Measurements from ENCODE around the gene ZNF277.

The ZNF277 gene

DNA sequence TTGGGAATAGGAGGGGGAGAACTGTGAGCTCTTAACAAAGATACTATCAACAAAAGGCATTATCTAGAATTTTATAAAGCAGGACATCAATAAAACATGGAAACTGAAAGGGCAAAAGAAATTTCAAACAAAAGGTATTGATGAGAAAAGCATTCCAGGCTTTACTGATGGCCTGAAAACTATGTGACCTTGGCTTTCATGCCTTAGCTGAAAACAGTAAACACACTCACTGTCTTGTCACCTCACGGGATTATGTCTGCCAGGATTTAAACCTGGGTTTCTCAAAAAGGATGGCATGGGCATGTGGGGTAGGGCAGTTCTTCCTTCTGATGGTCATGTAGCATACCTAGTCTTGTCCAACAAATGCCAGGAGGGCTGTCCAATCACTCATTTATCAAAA lies 23.2 kb upstream of the ZNF277 start:
- Histone ChIP-seq H3K27ac (ENCODE audit: low read depth, low read length) (no peak overlapping the region), H3K4me3 (ENCODE audit: low read depth in 1 of 2, low read length in 2 of 2) (no peak overlapping the region), H3K9ac (ENCODE audit: low read depth in 1 of 2, low read length in 2 of 2) (no peak overlapping the region), H3K4me1 (ENCODE audit: control insufficient read depth in 1 of 2, insufficient read depth in 2 of 2, low read length in 2 of 2) (no peaks in the 10 kb centered on the region), H3K27me3 (ENCODE audit: control insufficient read depth in 1 of 2, insufficient read depth in 2 of 2, low read length in 2 of 2) (no peaks in the 10 kb centered on the region), H3K36me3 (ENCODE audit: control insufficient read depth in 1 of 2, insufficient read depth in 2 of 2, low read length in 2 of 2) (no peaks in the 10 kb centered on the region), H3K9me3 (ENCODE audit: control insufficient read depth in 1 of 2, low read length in 2 of 2) (no peaks in the 10 kb centered on the region)

DNA sequence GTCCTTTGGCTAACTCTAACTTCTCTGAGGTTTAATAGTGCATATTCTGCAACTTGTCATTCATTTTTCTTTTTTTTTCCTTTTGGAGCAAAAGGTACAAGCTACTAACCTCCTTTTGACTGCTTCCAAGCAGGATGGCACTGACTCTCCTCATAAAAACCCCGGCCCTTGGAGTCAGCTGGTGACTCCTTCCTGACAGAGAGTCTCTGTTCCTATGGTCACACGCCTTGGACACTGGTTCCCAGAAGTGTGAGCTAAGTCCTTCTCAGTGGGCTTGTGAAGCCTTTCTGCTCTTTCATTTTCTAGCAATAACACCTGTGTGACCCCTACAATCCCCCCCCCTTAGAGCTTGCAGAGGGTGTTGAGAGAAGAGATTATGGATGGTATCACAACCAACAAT lies 22.0 kb upstream of the ZNF277 start:
- Histone ChIP-seq H3K27ac (ENCODE audit: low read depth, low read length) (no peak overlapping the region), H3K4me1 (ENCODE audit: control insufficient read depth in 1 of 2, insufficient read depth in 2 of 2, low read length in 2 of 2) (no peaks in the 10 kb centered on the region), H3K4me3 (ENCODE audit: low read depth in 1 of 2, low read length in 2 of 2) (no peak overlapping the region), H3K9ac (ENCODE audit: low read depth in 1 of 2, low read length in 2 of 2) (no peak overlapping the region), H3K27me3 (ENCODE audit: control insufficient read depth in 1 of 2, insufficient read depth in 2 of 2, low read length in 2 of 2) (no peaks in the 10 kb centered on the region), H3K36me3 (ENCODE audit: control insufficient read depth in 1 of 2, insufficient read depth in 2 of 2, low read length in 2 of 2) (no peaks in the 10 kb centered on the region), H3K9me3 (ENCODE audit: control insufficient read depth in 1 of 2, low read length in 2 of 2) (no peaks in the 10 kb centered on the region)

DNA sequence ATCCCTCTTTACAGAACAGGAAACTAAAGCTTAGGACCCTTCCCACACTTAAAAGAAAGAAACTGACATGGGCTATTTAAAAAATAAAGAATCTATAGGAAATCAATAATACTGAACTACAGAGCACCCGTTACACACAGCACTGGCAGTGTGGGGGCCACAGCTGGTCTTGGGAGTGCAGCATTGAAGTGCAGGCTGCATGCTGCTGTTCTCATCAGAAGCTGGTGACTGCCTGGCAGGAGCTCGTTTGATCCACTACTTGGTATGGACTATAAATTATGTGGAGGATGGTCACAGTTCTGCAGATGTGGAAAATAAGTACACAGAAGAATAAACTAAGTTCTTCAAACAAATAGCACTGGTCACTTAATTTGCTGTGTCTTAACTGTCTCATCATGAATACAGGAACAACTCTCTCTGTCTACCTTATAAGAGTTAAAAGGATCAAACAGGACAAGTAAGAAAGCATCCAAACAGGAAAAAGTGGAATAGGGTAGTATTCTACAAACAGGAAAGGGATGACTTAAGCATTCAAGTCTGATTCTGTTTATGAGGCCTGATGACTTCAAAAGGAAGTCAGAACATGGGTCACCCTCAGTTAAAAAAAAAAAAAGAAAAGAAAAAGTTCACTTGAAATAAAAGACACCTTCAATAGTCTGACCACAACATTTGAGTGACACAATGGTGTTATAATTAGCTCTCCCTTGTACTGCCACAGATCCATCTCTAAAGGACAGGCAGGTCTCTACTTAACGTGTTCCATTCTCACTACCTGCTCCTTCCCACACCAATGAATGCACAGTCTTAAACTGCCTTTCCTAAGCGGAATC lies 21.3 kb upstream of the ZNF277 start:
- H3K27ac ChIP-seq (ENCODE audit: low read depth, low read length) = no peak overlapping the region
- H3K4me1 ChIP-seq (ENCODE audit: control insufficient read depth in 1 of 2, insufficient read depth in 2 of 2, low read length in 2 of 2) = no peaks in the 10 kb centered on the region
- no peak overlapping the region for H3K9ac ChIP-seq (ENCODE audit: low read depth in 1 of 2, low read length in 2 of 2)
- H3K27me3 ChIP-seq (ENCODE audit: control insufficient read depth in 1 of 2, insufficient read depth in 2 of 2, low read length in 2 of 2) = no peaks in the 10 kb centered on the region
- H3K36me3 ChIP-seq (ENCODE audit: control insufficient read depth in 1 of 2, insufficient read depth in 2 of 2, low read length in 2 of 2) = no peaks in the 10 kb centered on the region
- no peaks in the 10 kb centered on the region for H3K9me3 ChIP-seq (ENCODE audit: control insufficient read depth in 1 of 2, low read length in 2 of 2)
- no peak overlapping the region for H3K4me3 ChIP-seq (ENCODE audit: low read depth in 1 of 2, low read length in 2 of 2)

DNA sequence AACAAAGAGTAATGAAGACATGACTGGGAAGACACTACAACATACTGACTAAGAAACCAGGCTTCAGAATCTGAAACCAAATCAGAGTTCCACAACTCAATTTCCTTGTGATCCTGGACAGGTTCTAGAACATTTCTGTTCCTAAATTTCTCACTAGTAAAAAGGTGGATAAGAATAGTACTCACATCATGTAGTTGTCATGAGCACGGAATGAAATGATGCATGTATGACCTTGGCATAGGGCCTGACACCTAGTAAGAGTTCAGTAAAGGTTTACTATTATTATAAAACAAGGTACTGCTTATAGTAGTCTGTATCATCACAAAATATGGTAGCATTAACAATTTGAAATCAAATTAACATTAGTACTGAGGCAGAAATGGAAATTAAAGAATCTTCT lies 20.2 kb upstream of the ZNF277 start:
- Histone ChIP-seq H3K27me3 (ENCODE audit: control insufficient read depth in 1 of 2, insufficient read depth in 2 of 2, low read length in 2 of 2) (no peaks in the 10 kb centered on the region), H3K4me1 (ENCODE audit: control insufficient read depth in 1 of 2, insufficient read depth in 2 of 2, low read length in 2 of 2) (no peaks in the 10 kb centered on the region), H3K9me3 (ENCODE audit: control insufficient read depth in 1 of 2, low read length in 2 of 2) (no peaks in the 10 kb centered on the region), H3K27ac (ENCODE audit: low read depth, low read length) (no peak overlapping the region), H3K4me3 (ENCODE audit: low read depth in 1 of 2, low read length in 2 of 2) (no peak overlapping the region), H3K36me3 (ENCODE audit: control insufficient read depth in 1 of 2, insufficient read depth in 2 of 2, low read length in 2 of 2) (no peaks in the 10 kb centered on the region), H3K9ac (ENCODE audit: low read depth in 1 of 2, low read length in 2 of 2) (no peak overlapping the region)

DNA sequence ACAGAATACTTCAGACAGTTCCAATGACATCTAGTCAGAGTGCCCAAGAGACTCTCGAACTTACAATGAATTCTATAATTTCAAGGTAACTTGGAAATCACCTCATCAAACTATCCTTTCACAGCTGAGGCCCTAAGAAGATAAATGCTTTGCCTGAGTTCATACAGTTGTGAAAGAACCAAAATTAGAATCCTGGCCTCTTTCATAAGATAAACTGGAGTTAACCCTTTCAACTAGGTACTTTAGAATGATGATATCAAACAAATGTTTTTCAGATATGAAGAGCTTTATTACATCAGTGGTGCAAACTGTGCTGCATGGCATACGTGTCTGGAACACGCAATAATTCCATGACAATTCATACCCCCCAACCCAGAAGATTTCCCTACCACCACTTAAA lies 18.2 kb upstream of the ZNF277 start:
- Histone ChIP-seq H3K27me3 (ENCODE audit: control insufficient read depth in 1 of 2, insufficient read depth in 2 of 2, low read length in 2 of 2) (no peaks in the 10 kb centered on the region), H3K4me3 (ENCODE audit: low read depth in 1 of 2, low read length in 2 of 2) (no peak overlapping the region), H3K9ac (ENCODE audit: low read depth in 1 of 2, low read length in 2 of 2) (no peak overlapping the region), H3K27ac (ENCODE audit: low read depth, low read length) (no peak overlapping the region), H3K9me3 (ENCODE audit: control insufficient read depth in 1 of 2, low read length in 2 of 2) (no peaks in the 10 kb centered on the region), H3K4me1 (ENCODE audit: control insufficient read depth in 1 of 2, insufficient read depth in 2 of 2, low read length in 2 of 2) (no peaks in the 10 kb centered on the region), H3K36me3 (ENCODE audit: control insufficient read depth in 1 of 2, insufficient read depth in 2 of 2, low read length in 2 of 2) (no peaks in the 10 kb centered on the region)

DNA sequence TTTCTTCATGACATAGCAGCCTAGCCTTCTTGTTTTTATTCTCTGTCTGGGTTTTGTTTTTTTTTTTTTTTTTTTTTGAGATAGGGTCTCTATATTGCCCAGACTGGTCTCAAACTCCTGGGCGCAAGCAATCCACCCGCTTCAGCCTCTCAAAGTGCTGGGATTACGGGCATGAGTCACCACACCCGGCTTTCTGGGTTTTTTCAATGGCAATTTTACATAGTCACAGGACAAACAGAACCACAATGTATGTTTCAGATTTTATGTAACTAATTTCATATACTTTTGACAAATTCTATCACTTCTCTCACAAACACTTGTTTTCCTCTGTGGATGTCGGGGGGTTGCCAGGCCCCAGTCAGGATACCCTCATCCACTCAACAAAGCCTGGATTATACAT lies 16.8 kb upstream of the ZNF277 start:
- Histone ChIP-seq H3K36me3 (ENCODE audit: control insufficient read depth in 1 of 2, insufficient read depth in 2 of 2, low read length in 2 of 2) (no peaks in the 10 kb centered on the region), H3K4me3 (ENCODE audit: low read depth in 1 of 2, low read length in 2 of 2) (no peak overlapping the region), H3K27ac (ENCODE audit: low read depth, low read length) (no peak overlapping the region), H3K9me3 (ENCODE audit: control insufficient read depth in 1 of 2, low read length in 2 of 2) (no peaks in the 10 kb centered on the region), H3K27me3 (ENCODE audit: control insufficient read depth in 1 of 2, insufficient read depth in 2 of 2, low read length in 2 of 2) (no peaks in the 10 kb centered on the region), H3K4me1 (ENCODE audit: control insufficient read depth in 1 of 2, insufficient read depth in 2 of 2, low read length in 2 of 2) (no peaks in the 10 kb centered on the region), H3K9ac (ENCODE audit: low read depth in 1 of 2, low read length in 2 of 2) (no peak overlapping the region)

DNA sequence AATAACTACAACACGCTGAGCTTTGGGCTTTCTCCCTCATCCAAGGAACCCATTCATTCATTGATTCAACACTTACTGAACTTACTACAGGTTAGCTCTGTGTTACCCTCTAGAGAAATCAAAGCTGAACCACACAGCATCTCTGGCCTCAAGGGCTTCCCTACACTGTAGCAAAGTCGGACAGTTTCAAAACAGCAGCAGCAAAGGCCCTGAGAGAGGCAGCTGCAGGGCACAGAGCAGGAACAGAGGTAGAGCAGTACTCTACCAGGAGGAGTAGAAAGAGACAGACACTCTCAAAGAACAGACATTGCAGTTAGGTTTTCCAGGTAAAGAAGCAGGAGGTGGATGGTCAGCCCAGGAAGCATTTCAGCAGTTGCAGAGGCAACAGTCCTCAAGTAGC lies 16.4 kb upstream of the ZNF277 start:
- H3K27me3 ChIP-seq (ENCODE audit: control insufficient read depth in 1 of 2, insufficient read depth in 2 of 2, low read length in 2 of 2) = no peaks in the 10 kb centered on the region
- no peaks in the 10 kb centered on the region for H3K9me3 ChIP-seq (ENCODE audit: control insufficient read depth in 1 of 2, low read length in 2 of 2)

DNA sequence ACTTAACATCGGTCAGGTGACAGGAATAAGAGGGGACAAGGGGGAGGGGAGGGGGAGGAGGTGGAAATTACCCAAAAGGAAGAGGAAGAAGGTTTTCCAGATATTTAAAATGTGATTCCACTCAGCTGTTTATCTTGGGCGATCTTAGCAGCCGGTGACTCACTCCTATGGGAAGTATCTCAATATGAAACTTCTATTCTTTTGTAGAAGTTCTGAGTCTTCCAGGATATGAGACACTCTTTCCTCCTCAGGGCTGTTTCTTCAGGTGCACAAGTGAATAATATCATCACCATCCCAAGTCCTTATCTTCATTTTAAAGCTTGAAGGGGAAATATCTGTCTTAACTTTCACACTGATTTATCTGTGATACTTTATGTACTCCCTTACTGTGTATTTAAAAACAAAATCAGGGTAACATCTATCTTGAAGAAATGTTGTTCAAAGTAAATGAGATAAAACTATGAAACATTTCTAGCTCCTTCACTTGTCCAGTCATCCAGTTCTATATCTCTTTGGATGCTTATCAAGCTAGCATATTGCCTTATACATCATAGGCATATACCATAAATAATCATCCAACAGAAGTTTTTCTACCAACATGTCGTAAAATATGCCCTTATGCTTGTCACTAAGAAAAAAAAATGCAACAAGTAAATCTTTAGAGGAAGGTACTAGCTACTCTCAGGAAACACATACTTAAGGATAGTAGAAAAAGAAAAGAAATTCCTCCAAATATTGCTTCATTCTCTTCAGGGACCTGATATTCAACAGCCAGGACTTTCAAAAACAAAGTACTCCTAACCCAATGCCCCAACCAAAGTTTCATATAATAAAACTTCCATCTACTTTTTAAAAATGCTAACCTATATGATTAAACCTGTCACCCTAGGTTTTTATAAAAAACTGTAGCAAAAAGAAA lies 14.0 kb upstream of the ZNF277 start:
- no peak overlapping the region for H3K9ac ChIP-seq (ENCODE audit: low read depth in 1 of 2, low read length in 2 of 2)
- no peak overlapping the region for H3K4me3 ChIP-seq (ENCODE audit: low read depth in 1 of 2, low read length in 2 of 2)
- peaks cover 0 to 4% of the 10 kb centered on the region in 2 donors for H3K27me3 ChIP-seq (ENCODE audit: control insufficient read depth in 1 of 2, insufficient read depth in 2 of 2, low read length in 2 of 2)
- H3K4me1 ChIP-seq (ENCODE audit: control insufficient read depth in 1 of 2, insufficient read depth in 2 of 2, low read length in 2 of 2) = no peaks in the 10 kb centered on the region
- no peaks in the 10 kb centered on the region for H3K9me3 ChIP-seq (ENCODE audit: control insufficient read depth in 1 of 2, low read length in 2 of 2)
- H3K27ac ChIP-seq (ENCODE audit: low read depth, low read length) = no peak overlapping the region
- no peaks in the 10 kb centered on the region for H3K36me3 ChIP-seq (ENCODE audit: control insufficient read depth in 1 of 2, insufficient read depth in 2 of 2, low read length in 2 of 2)

More for the DNA sequence above, 16.4 kb upstream of the ZNF277 start:
- H3K4me1 ChIP-seq (ENCODE audit: control insufficient read depth in 1 of 2, insufficient read depth in 2 of 2, low read length in 2 of 2) = no peaks in the 10 kb centered on the region
- H3K4me3 ChIP-seq (ENCODE audit: low read depth in 1 of 2, low read length in 2 of 2) = no peak overlapping the region
- no peak overlapping the region for H3K9ac ChIP-seq (ENCODE audit: low read depth in 1 of 2, low read length in 2 of 2)
- no peaks in the 10 kb centered on the region for H3K36me3 ChIP-seq (ENCODE audit: control insufficient read depth in 1 of 2, insufficient read depth in 2 of 2, low read length in 2 of 2)
- no peak overlapping the region for H3K27ac ChIP-seq (ENCODE audit: low read depth, low read length)

DNA sequence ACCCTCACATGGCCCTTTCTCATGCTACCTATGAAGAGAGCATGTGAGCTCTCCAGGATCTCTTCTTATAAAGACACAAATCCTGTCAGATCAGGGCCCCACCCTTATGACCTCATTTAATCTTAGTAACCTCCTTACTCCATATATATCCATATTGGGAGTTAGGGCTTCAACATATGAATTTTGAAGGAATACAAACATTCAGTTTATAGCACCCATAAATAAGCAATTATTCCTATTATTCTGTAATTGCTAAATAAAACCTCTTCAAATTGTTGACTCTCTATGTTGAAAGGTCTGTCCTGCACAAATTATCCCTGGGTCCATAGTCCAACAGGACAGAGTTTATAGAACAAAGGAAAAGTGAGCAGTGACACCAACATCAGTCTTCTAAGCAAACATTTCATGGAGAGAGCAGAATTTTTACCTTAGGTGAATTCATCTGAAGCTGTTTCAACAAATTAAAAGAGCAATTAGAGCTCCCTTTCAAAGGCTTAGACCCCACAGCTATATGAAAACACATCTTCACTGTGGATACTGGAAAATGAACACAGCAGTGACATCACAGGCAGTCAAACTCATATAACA lies 12.5 kb upstream of the ZNF277 start:
- Histone ChIP-seq H3K36me3 (ENCODE audit: control insufficient read depth in 1 of 2, insufficient read depth in 2 of 2, low read length in 2 of 2) (no peaks in the 10 kb centered on the region), H3K27me3 (ENCODE audit: control insufficient read depth in 1 of 2, insufficient read depth in 2 of 2, low read length in 2 of 2) (peaks cover 0 to 4% of the 10 kb centered on the region in 2 donors), H3K27ac (ENCODE audit: low read depth, low read length) (no peak overlapping the region), H3K4me3 (ENCODE audit: low read depth in 1 of 2, low read length in 2 of 2) (no peak overlapping the region), H3K9me3 (ENCODE audit: control insufficient read depth in 1 of 2, low read length in 2 of 2) (no peaks in the 10 kb centered on the region), H3K4me1 (ENCODE audit: control insufficient read depth in 1 of 2, insufficient read depth in 2 of 2, low read length in 2 of 2) (no peaks in the 10 kb centered on the region), H3K9ac (ENCODE audit: low read depth in 1 of 2, low read length in 2 of 2) (no peak overlapping the region)

DNA sequence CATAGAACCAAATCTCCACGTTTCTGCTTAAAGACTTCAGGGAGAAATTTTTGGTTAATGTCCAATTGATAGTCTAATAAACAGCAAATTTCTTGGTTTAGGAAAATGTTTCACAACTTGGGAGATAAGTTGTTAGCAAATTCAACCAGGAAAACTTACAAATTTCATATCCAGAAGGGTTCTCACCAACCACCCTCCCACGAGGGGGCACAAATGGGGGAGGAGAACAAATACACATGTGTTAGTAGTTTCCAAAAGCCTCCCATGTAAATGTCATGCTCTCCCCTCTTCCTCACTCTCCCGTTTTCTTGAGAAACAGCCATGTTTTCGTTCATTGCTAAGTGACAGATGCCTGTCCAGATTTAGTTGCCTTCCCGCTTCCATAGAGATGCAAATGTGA lies 10.8 kb upstream of the ZNF277 start:
- Histone ChIP-seq H3K27ac (ENCODE audit: low read depth, low read length) (no peak overlapping the region), H3K9me3 (ENCODE audit: control insufficient read depth in 1 of 2, low read length in 2 of 2) (no peaks in the 10 kb centered on the region), H3K9ac (ENCODE audit: low read depth in 1 of 2, low read length in 2 of 2) (no peak overlapping the region), H3K4me3 (ENCODE audit: low read depth in 1 of 2, low read length in 2 of 2) (no peak overlapping the region), H3K36me3 (ENCODE audit: control insufficient read depth in 1 of 2, insufficient read depth in 2 of 2, low read length in 2 of 2) (no peaks in the 10 kb centered on the region), H3K27me3 (ENCODE audit: control insufficient read depth in 1 of 2, insufficient read depth in 2 of 2, low read length in 2 of 2) (peaks cover 0 to 4% of the 10 kb centered on the region in 2 donors), H3K4me1 (ENCODE audit: control insufficient read depth in 1 of 2, insufficient read depth in 2 of 2, low read length in 2 of 2) (no peaks in the 10 kb centered on the region)

Data from duodenal mucosa (tissue), 2 donors.